SK-N-SH (cell line): ENCODE results near the gene MGAT4A. TPM values are rescaled to one million over a fixed set of nuclear protein-coding genes. Genes with fewer than 3 reads are reported as not detected.

ENCODE experiments used
- CTCF ChIA-PET: fragments of 300-600, 350-600 bp; formaldehyde crosslinking; extraction: SDS; loops from one replicate; lab custom pipeline; 2021; lab: Yijun Ruan, JAX
- POLR2A ChIA-PET: fragments of 350-600 bp; sonication (Branson Sonifier 250); formaldehyde crosslinking; extraction: SDS; loops from one replicate; lab custom pipeline; 2020; ENCODE audit warnings: antibody characterized with exemption, inconsistent platforms; lab: Yijun Ruan, JAX
- DNase-seq: peaks from one replicate; pipeline ENCODE4 v3.0.0; 2012
- H2AFZ ChIP-seq: fragments of 200-600 bp; sonication (generic); 2 replicates; pipeline ENCODE4 v1.8.1; 2016; ENCODE audit warnings: antibody characterized with exemption, mild to moderate bottlenecking, low read depth
- H3F3A ChIP-seq: fragments of 200-600 bp; sonication (generic); replicated peaks from 2 replicates; pipeline ENCODE3; 2016; ENCODE audit warnings: antibody characterized with exemption, mild to moderate bottlenecking; ENCODE audit not compliant: insufficient read depth
- H3K27ac ChIP-seq, 2 experiments: fragments of 200-500 bp in 1 of 2; fragments of 200-600 bp in 1 of 2; sonication (Bioruptor generic) in 1 of 2; sonication (generic), shearing (Covaris generic) in 1 of 2; 2 replicates each; pipeline versions ENCODE4 v1.5.1 to v1.6.1; 2014 to 2016; ENCODE audit warnings: low read depth in 2 of 2, inconsistent platforms in 1 of 2, low read length in 1 of 2, mild to moderate bottlenecking in 1 of 2, mixed read lengths in 1 of 2
- H3K27me3 ChIP-seq: fragments of 200-600 bp; sonication (generic), shearing (Covaris generic); 2 replicates; pipeline ENCODE4 v1.6.1; 2016; ENCODE audit warnings: mixed run types; ENCODE audit not compliant: insufficient read depth
- H3K36me3 ChIP-seq, 2 experiments: fragments of 200-500 bp in 1 of 2; fragments of 200-600 bp in 1 of 2; sonication (Bioruptor generic) in 1 of 2; sonication (generic) in 1 of 2; replicated peaks in 1 of 2; 2 replicates each; pipeline versions ENCODE3 to v1.5.1; 2014 to 2016; ENCODE audit warnings: low read length in 1 of 2, mild to moderate bottlenecking in 1 of 2; ENCODE audit not compliant: insufficient read depth in 2 of 2, control insufficient read depth in 1 of 2
- H3K4me1 ChIP-seq, 2 experiments: fragments of 200-500 bp in 1 of 2; fragments of 200-600 bp in 1 of 2; sonication (Bioruptor generic) in 1 of 2; sonication (generic), shearing (Covaris generic) in 1 of 2; 2 replicates each; pipeline versions ENCODE4 v1.5.1 to v1.6.1; 2014 to 2016; ENCODE audit warnings: low read depth in 1 of 2, low read length in 1 of 2, mixed run types in 1 of 2; ENCODE audit not compliant: insufficient read depth in 2 of 2, control insufficient read depth in 1 of 2
- H3K4me2 ChIP-seq: fragments of 200-600 bp; sonication (generic), shearing (Covaris generic); 2 replicates; pipeline ENCODE4 v1.6.1; 2017; ENCODE audit warnings: mixed run types
- H3K4me3 ChIP-seq, 2 experiments: fragments of 200-500 bp in 1 of 2; fragments of 200-600 bp in 1 of 2; sonication (Bioruptor generic) in 1 of 2; sonication (generic), shearing (Covaris generic) in 1 of 2; 2 replicates each; pipeline versions ENCODE4 v1.5.1 to v1.8.1; 2014 to 2016; ENCODE audit warnings: low read depth in 2 of 2, inconsistent platforms in 1 of 2, low read length in 1 of 2, mild to moderate bottlenecking in 1 of 2, mixed read lengths in 1 of 2, moderate library complexity in 1 of 2
- H3K79me2 ChIP-seq: fragments of 200-600 bp; sonication (generic); 2 replicates; pipeline ENCODE4 v1.8.1; 2017; ENCODE audit warnings: mild to moderate bottlenecking; ENCODE audit not compliant: insufficient read depth
- H3K9ac ChIP-seq: fragments of 200-600 bp; sonication (generic); 2 replicates; pipeline ENCODE4 v1.6.1; 2017; ENCODE audit warnings: mixed run types
- H3K9me2 ChIP-seq: fragments of 200-600 bp; sonication (generic); 2 replicates; pipeline ENCODE4 v1.6.1; 2017; ENCODE audit warnings: mixed run types
- H3K9me3 ChIP-seq: fragments of 200-600 bp; sonication (generic); 2 replicates; pipeline ENCODE4 v1.6.1; 2017; ENCODE audit warnings: mixed run types, mild to moderate bottlenecking, moderate library complexity
- H4K20me1 ChIP-seq: fragments of 200-600 bp; sonication (generic); 2 replicates; pipeline ENCODE4 v1.6.1; 2017; ENCODE audit warnings: mild to moderate bottlenecking, mixed run types; ENCODE audit not compliant: insufficient read depth
- EP300 ChIP-seq, 2 experiments: IDR thresholded peaks; 2 replicates each; pipeline versions ENCODE4 v1.4.0 to v1.6.1; 2012; ENCODE audit warnings: borderline replicate concordance in 1 of 2, low read depth in 1 of 2, low read length in 1 of 2
- FOXJ3 ChIP-seq: sonication (generic); formaldehyde crosslinking; IDR thresholded peaks from 2 replicates; pipeline ENCODE4 v1.5.1; 2020; ENCODE audit warnings: mild to moderate bottlenecking, missing genetic modification reagents
- GABPA ChIP-seq: IDR thresholded peaks from 2 replicates; pipeline ENCODE4 v1.4.0; 2012; ENCODE audit warnings: low read depth, mild to moderate bottlenecking
- MXI1 ChIP-seq: IDR thresholded peaks from 2 replicates; pipeline ENCODE4 v1.6.1; 2012; ENCODE audit warnings: mild to moderate bottlenecking, low read depth, low read length, improper control_type of control experiment
- POLR2AphosphoS5 ChIP-seq: IDR thresholded peaks from 2 replicates; pipeline ENCODE4 v1.6.1; 2012; ENCODE audit warnings: low read depth, low read length
- RAD21 ChIP-seq: IDR thresholded peaks from 2 replicates; pipeline ENCODE4 v1.6.1; 2012; ENCODE audit warnings: mild to moderate bottlenecking, low read length
- RFX5 ChIP-seq: IDR thresholded peaks from 2 replicates; pipeline ENCODE4 v1.6.1; 2012; ENCODE audit warnings: mild to moderate bottlenecking, improper control_type of control experiment, low read length
- RXRA ChIP-seq: IDR thresholded peaks from 2 replicates; pipeline ENCODE4 v1.4.0; 2012; ENCODE audit warnings: low read depth, mild to moderate bottlenecking, borderline replicate concordance
- WGBS: methylation state at CpG from one replicate; pipeline ENCODE4 v1.1.6; 2017; ENCODE audit warnings: low lambda C conversion rate; 5-methylcytosine and 5-hydroxymethylcytosine counted together
- polyA plus RNA-seq, 3 experiments: library from polyadenylated mRNA; depleted of rRNA; stranded (reverse); fragments of >200 nt; gene quantifications; 2 replicates each; pipeline ENCODE4 v1.2.3, GENCODE V29; 2012
- TF ChIP-seq, protein P1 (sequence below): IDR thresholded peaks from 2 replicates; pipeline ENCODE4; 2012
- TF ChIP-seq, protein P2 (sequence below): IDR thresholded peaks from 2 replicates; pipeline ENCODE4 v1.4.0; 2012; ENCODE audit warnings: low read depth, borderline replicate concordance
- TF ChIP-seq, protein P3 (sequence below): fragments of 150-350 bp; IDR thresholded peaks from 2 replicates; pipeline ENCODE4 v1.6.1; 2016; ENCODE audit warnings: mild to moderate bottlenecking, low read depth, low read length
- TF ChIP-seq, protein P4 (sequence below): IDR thresholded peaks from 2 replicates; pipeline ENCODE4 v1.4.0; 2012; ENCODE audit warnings: low read depth, borderline replicate concordance

The MGAT4A gene
- polyA plus RNA-seq, 1 of the 3 experiments (the other 2 are of a cell fraction): 0.07 TPM

- CTCF ChIA-PET: interaction anchor here (0.9 to 1.4 kb wide), 2 partner anchors 25 to 56 kb away, joined by 4 to 5 read pairs; no protein-coding TSS in a partner anchor
- TF ChIP-seq, protein P1, sequence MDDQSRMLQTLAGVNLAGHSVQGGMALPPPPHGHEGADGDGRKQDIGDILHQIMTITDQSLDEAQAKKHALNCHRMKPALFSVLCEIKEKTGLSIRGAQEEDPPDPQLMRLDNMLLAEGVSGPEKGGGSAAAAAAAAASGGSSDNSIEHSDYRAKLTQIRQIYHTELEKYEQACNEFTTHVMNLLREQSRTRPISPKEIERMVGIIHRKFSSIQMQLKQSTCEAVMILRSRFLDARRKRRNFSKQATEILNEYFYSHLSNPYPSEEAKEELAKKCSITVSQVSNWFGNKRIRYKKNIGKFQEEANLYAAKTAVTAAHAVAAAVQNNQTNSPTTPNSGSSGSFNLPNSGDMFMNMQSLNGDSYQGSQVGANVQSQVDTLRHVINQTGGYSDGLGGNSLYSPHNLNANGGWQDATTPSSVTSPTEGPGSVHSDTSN: no peak
- TF ChIP-seq FOXJ3 (CRISPR knock-in tag) (no peak), EP300 (IDR thresholded peaks at IDR 0.05; ENCODE audit: borderline replicate concordance in 1 of 2, low read depth in 1 of 2, low read length in 1 of 2) (no peak), RXRA (no peak), GABPA (no peak), RFX5 (no peak), RAD21 (no peak), POLR2AphosphoS5 (no peak), MXI1 (no peak)
- TF ChIP-seq, protein P2, sequence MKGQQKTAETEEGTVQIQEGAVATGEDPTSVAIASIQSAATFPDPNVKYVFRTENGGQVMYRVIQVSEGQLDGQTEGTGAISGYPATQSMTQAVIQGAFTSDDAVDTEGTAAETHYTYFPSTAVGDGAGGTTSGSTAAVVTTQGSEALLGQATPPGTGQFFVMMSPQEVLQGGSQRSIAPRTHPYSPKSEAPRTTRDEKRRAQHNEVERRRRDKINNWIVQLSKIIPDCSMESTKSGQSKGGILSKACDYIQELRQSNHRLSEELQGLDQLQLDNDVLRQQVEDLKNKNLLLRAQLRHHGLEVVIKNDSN: no peak
- TF ChIP-seq, protein P3, sequence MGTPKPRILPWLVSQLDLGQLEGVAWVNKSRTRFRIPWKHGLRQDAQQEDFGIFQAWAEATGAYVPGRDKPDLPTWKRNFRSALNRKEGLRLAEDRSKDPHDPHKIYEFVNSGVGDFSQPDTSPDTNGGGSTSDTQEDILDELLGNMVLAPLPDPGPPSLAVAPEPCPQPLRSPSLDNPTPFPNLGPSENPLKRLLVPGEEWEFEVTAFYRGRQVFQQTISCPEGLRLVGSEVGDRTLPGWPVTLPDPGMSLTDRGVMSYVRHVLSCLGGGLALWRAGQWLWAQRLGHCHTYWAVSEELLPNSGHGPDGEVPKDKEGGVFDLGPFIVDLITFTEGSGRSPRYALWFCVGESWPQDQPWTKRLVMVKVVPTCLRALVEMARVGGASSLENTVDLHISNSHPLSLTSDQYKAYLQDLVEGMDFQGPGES: no peak
- TF ChIP-seq, protein P4, sequence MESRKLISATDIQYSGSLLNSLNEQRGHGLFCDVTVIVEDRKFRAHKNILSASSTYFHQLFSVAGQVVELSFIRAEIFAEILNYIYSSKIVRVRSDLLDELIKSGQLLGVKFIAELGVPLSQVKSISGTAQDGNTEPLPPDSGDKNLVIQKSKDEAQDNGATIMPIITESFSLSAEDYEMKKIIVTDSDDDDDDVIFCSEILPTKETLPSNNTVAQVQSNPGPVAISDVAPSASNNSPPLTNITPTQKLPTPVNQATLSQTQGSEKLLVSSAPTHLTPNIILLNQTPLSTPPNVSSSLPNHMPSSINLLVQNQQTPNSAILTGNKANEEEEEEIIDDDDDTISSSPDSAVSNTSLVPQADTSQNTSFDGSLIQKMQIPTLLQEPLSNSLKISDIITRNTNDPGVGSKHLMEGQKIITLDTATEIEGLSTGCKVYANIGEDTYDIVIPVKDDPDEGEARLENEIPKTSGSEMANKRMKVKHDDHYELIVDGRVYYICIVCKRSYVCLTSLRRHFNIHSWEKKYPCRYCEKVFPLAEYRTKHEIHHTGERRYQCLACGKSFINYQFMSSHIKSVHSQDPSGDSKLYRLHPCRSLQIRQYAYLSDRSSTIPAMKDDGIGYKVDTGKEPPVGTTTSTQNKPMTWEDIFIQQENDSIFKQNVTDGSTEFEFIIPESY: no peak
- Histone ChIP-seq H3K9me2 (no peaks in the 10 kb centered on the region), H3K27me3 (no peaks in the 10 kb centered on the region), H3K9ac (no peak overlapping the region), H3K9me3 (no peaks in the 10 kb centered on the region), H3F3A (no peaks in the 10 kb centered on the region), H3K79me2 (no peaks in the 10 kb centered on the region), H3K4me3 (no peak overlapping the region), H4K20me1 (no peaks in the 10 kb centered on the region), H3K4me1 (peaks cover 0 to 9% of the 10 kb centered on the region in 2 experiments; a peak in 1 of 4 replicates), H3K27ac (no peak overlapping the region), H2AFZ (no peak overlapping the region), H3K4me2 (no peak overlapping the region), H3K36me3 (no peaks in the 10 kb centered on the region)
- POLR2A ChIA-PET: no interaction called here
- 52% methylated on average over 3 of the region's 3 CpGs for WGBS
- no peak for DNase-seq
Observed at GRCh38 chr2:98705333-98705617, 25.7 kb downstream of the MGAT4A start.
